ENCODE data around the gene IPO9.

DNA sequence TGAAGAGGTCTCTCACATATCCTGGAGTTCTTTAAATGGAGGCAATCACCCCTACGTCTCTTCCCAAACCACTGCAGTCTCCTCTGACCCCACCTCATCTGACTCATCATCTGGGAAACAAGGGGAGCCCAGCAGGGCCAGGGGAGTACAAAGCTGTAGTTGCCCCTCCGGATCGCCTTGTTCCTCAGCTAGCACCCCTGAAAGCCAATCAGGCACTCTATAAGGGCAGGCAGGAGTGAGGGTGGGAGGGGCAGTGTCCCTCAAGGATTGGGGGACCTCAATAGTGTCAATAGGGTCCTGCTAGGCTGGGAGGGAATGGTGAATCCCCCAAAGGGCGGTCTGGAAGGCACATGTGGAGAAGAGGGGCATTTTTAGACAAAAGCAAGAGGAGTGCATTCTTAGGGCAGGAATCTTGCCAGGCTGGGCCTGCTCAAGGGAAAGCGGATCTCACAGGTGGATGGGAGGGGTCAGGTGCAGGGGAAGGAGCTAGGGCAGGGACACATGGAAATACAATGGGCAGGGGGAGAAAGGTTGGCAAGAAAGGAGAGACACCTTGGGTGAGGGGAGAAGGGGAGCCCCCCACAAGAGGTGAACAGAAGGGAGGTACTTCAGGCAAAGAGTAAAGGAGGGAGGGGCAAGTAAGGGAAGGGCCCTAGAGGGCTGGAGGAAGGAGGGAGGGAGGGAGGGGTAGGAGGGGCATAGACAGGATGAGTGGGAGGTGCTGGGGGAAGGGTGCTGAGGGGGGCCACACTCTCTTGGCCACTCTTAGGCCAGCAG is 65.6 kb downstream of the IPO9 start:
- TF ChIP-seq CTCF (IDR thresholded peaks at IDR 0.05) (no peak), EP300 (IDR thresholded peaks at IDR 0.05; ENCODE audit: low read depth) (no peak)
